Measurements from ENCODE around the gene RBM45. TPM values are rescaled to one million over a fixed set of nuclear protein-coding genes. Genes with fewer than 3 reads are reported as not detected.

Gene RBM45
- total and polyA plus RNA-seq, 4 experiments from 2014 or later: 11.9 to 28.0 (median 18.1) TPM

DNA sequence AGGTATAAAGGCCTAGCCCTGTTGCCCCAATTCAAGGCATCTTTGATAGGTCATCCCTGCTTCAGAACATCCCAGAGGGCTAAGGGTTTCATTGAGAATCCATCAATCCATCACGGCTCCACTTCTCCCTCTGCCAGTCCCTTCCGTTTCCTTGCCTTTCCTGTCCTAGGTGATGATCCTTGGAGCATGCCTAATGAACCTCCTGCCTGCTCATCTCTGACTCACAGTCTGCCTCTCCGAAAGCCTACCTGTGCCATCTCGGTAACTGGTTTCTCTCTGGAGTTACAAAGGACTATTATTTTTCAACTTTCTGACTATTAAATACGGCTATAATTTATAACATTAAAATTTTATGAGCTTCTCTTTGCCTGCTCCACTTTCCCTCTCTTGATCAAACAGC lies 45.3 kb downstream of the RBM45 start:
- H3K27ac Mint-ChIP-seq: no peak overlapping the region
- no peak overlapping the region for H3K4me3 Mint-ChIP-seq
- Histone ChIP-seq H3K4me3 (ENCODE audit: low read length in 2 of 2) (no peak overlapping the region), H3K4me1 (ENCODE audit: insufficient read depth, low read length) (no peaks in the 10 kb centered on the region), H3K27ac (ENCODE audit: low read depth, low read length) (no peak overlapping the region), H3K36me3 (ENCODE audit: insufficient read depth, low read length) (no peaks in the 10 kb centered on the region), H3K27me3 (ENCODE audit: insufficient read depth, low read length) (no peaks in the 10 kb centered on the region), H3K9me3 (ENCODE audit: control insufficient read depth in 1 of 2, low read length in 2 of 2) (no peaks in the 10 kb centered on the region)
- DNase-seq: no peak
- H3K4me1 Mint-ChIP-seq: no peaks in the 10 kb centered on the region
- peaks cover 11 to 15% of the 10 kb centered on the region in 2 donors for H3K27me3 Mint-ChIP-seq
- peaks cover 2 to 14% (median 7%) of the 10 kb centered on the region in 8 donors for H3K9me3 Mint-ChIP-seq
- intact Hi-C loops (cut with micrococcal nuclease): no loop called here
- POLR2A ChIA-PET (ENCODE audit: partially characterized antibody): no interaction called here
- H3K36me3 Mint-ChIP-seq: peaks cover 0 to 5% of the 10 kb centered on the region in 2 donors
- CTCF ChIA-PET (ENCODE audit: partially characterized antibody): no interaction called here

DNA sequence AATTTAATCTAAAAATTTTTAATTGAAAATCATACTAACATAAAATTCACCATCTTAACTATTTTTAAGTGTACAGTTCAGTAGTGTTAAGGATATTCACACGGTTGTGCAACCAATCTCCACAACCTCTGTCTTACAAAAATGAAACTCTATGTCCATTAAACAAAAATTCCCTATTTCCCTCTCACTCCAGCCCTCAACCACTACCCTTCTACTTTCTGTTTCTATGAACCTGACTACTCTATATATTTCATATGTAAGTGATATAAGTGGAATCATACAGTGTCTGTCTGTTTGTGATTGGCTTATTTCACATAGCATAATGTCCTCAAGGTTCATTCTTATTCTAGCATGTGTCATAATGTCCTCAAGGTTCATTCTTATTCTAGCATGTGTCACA lies 47.7 kb downstream of the RBM45 start:
- Histone ChIP-seq H3K27me3 (ENCODE audit: insufficient read depth, low read length) (no peaks in the 10 kb centered on the region), H3K4me1 (ENCODE audit: insufficient read depth, low read length) (no peaks in the 10 kb centered on the region), H3K9me3 (ENCODE audit: control insufficient read depth in 1 of 2, low read length in 2 of 2) (no peaks in the 10 kb centered on the region), H3K27ac (ENCODE audit: low read depth, low read length) (no peak overlapping the region), H3K36me3 (ENCODE audit: insufficient read depth, low read length) (no peaks in the 10 kb centered on the region), H3K4me3 (ENCODE audit: low read length in 2 of 2) (no peak overlapping the region)
- no peaks in the 10 kb centered on the region for H3K4me1 Mint-ChIP-seq
- H3K4me3 Mint-ChIP-seq: no peak overlapping the region
- H3K9me3 Mint-ChIP-seq: peaks cover 2 to 7% (median 5%) of the 10 kb centered on the region in 8 donors
- H3K36me3 Mint-ChIP-seq: peaks cover 0 to 5% of the 10 kb centered on the region in 2 donors
- POLR2A ChIA-PET (ENCODE audit: partially characterized antibody): no interaction called here
- peaks cover 12 to 17% of the 10 kb centered on the region in 2 donors for H3K27me3 Mint-ChIP-seq
- no peak for DNase-seq
- no peak overlapping the region for H3K27ac Mint-ChIP-seq
- intact Hi-C loops (cut with micrococcal nuclease): no loop called here
- CTCF ChIA-PET (ENCODE audit: partially characterized antibody): no interaction called here

- no peaks in the 10 kb centered on the region for H3K36me3 ChIP-seq (ENCODE audit: insufficient read depth, low read length)
- H3K27ac Mint-ChIP-seq: no peak overlapping the region
- POLR2A ChIA-PET (ENCODE audit: partially characterized antibody): no interaction called here
Observed at GRCh38 chr2:178160601-178161000, 48.4 kb downstream of the RBM45 start.

GRCh38 chr2:178163395-178163794 lies 51.2 kb downstream of the RBM45 start:
- Histone ChIP-seq H3K27ac (ENCODE audit: low read depth, low read length) (no peak overlapping the region), H3K4me1 (ENCODE audit: insufficient read depth, low read length) (no peaks in the 10 kb centered on the region), H3K36me3 (ENCODE audit: insufficient read depth, low read length) (no peaks in the 10 kb centered on the region), H3K4me3 (ENCODE audit: low read length in 2 of 2) (no peak overlapping the region), H3K27me3 (ENCODE audit: insufficient read depth, low read length) (no peaks in the 10 kb centered on the region), H3K9me3 (ENCODE audit: control insufficient read depth in 1 of 2, low read length in 2 of 2) (no peaks in the 10 kb centered on the region)
- H3K27me3 Mint-ChIP-seq: peaks cover 8 to 11% of the 10 kb centered on the region in 2 donors
- no peak overlapping the region for H3K27ac Mint-ChIP-seq
- H3K4me3 Mint-ChIP-seq: no peak overlapping the region
- ChIA-PET POLR2A (ENCODE audit: partially characterized antibody) (no interaction called here), CTCF (ENCODE audit: partially characterized antibody) (no interaction called here)
- peaks cover 0 to 4% (median 0%) of the 10 kb centered on the region in 8 donors for H3K9me3 Mint-ChIP-seq
- intact Hi-C loops (cut with micrococcal nuclease): no loop called here
- no peak for DNase-seq
- no peaks in the 10 kb centered on the region for H3K4me1 Mint-ChIP-seq
- H3K36me3 Mint-ChIP-seq: no peaks in the 10 kb centered on the region

More at GRCh38 chr2:178160601-178161000, 48.4 kb downstream of the RBM45 start:
- Mint-ChIP-seq H3K36me3 (no peaks in the 10 kb centered on the region), H3K9me3 (peaks cover 0 to 4% (median 1%) of the 10 kb centered on the region in 8 donors), H3K27me3 (peaks cover 8 to 13% of the 10 kb centered on the region in 2 donors), H3K4me1 (no peaks in the 10 kb centered on the region), H3K4me3 (no peak overlapping the region)
- H3K4me1 ChIP-seq (ENCODE audit: insufficient read depth, low read length): no peaks in the 10 kb centered on the region
- H3K4me3 ChIP-seq (ENCODE audit: low read length in 2 of 2): no peak overlapping the region
- H3K27me3 ChIP-seq (ENCODE audit: insufficient read depth, low read length): no peaks in the 10 kb centered on the region
- DNase-seq: no peak
- no peaks in the 10 kb centered on the region for H3K9me3 ChIP-seq (ENCODE audit: control insufficient read depth in 1 of 2, low read length in 2 of 2)
- H3K27ac ChIP-seq (ENCODE audit: low read depth, low read length): no peak overlapping the region
- CTCF ChIA-PET (ENCODE audit: partially characterized antibody): no interaction called here
- intact Hi-C loops (cut with micrococcal nuclease): no loop called here

GRCh38 chr2:178163911-178164310 lies 51.7 kb downstream of the RBM45 start:
- no peaks in the 10 kb centered on the region for H3K4me1 ChIP-seq (ENCODE audit: insufficient read depth, low read length)
- Mint-ChIP-seq H3K4me1 (no peaks in the 10 kb centered on the region), H3K27me3 (peaks cover 8 to 11% of the 10 kb centered on the region in 2 donors), H3K4me3 (no peak overlapping the region), H3K27ac (no peak overlapping the region), H3K36me3 (no peaks in the 10 kb centered on the region), H3K9me3 (peaks cover 0 to 4% (median 0%) of the 10 kb centered on the region in 8 donors)
- POLR2A ChIA-PET (ENCODE audit: partially characterized antibody): no interaction called here
- H3K36me3 ChIP-seq (ENCODE audit: insufficient read depth, low read length): no peaks in the 10 kb centered on the region
- no peaks in the 10 kb centered on the region for H3K27me3 ChIP-seq (ENCODE audit: insufficient read depth, low read length)
- H3K9me3 ChIP-seq (ENCODE audit: control insufficient read depth in 1 of 2, low read length in 2 of 2): no peaks in the 10 kb centered on the region
- no peak overlapping the region for H3K4me3 ChIP-seq (ENCODE audit: low read length in 2 of 2)
- DNase-seq: no peak
- CTCF ChIA-PET (ENCODE audit: partially characterized antibody): no interaction called here
- H3K27ac ChIP-seq (ENCODE audit: low read depth, low read length): no peak overlapping the region
- intact Hi-C loops (cut with micrococcal nuclease): no loop called here

- H3K27me3 ChIP-seq (ENCODE audit: insufficient read depth, low read length): no peaks in the 10 kb centered on the region
- intact Hi-C loops (cut with micrococcal nuclease): no loop called here
Observed at GRCh38 chr2:178173657-178174056, 61.4 kb downstream of the RBM45 start.

DNA sequence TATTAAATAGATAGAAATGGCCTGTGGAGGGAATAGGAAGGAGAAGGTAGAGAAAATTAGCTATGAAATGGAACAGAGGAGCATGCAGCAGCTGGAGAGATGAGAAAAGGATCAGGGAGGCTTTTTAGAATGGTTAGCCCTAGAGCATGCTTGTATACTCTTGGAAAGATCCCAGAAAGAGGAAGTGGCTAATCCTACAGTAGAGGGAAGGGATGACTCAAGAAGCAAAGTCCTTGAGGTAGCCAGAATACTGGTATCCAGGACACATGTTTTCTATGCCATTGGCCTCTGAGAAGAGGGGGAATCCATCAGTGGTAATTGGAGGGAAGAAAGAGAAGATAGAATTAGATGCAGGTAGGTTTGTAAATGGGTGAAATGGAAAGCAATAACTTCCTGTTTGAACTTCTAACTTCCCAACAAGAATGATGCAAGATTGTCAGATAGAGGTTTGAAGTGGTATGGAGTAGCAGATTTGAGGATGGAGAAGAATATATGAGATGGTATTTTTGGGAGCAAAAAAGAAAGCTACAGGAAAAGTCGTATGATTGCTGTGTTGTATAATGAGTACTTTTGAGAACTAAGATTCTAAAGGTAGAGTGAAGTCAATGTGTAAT lies 64.9 kb downstream of the RBM45 start:
- no peaks in the 10 kb centered on the region for H3K9me3 ChIP-seq (ENCODE audit: control insufficient read depth in 1 of 2, low read length in 2 of 2)
- no peak overlapping the region for H3K4me3 ChIP-seq (ENCODE audit: low read length in 2 of 2)
- intact Hi-C loops (cut with micrococcal nuclease): no loop called here
- Mint-ChIP-seq H3K4me3 (no peak overlapping the region), H3K36me3 (no peaks in the 10 kb centered on the region), H3K4me1 (no peaks in the 10 kb centered on the region), H3K27ac (no peak overlapping the region), H3K9me3 (no peaks in the 10 kb centered on the region), H3K27me3 (peaks cover 11 to 13% of the 10 kb centered on the region in 2 donors)
- no peaks in the 10 kb centered on the region for H3K27me3 ChIP-seq (ENCODE audit: insufficient read depth, low read length)
- ChIA-PET CTCF (ENCODE audit: partially characterized antibody) (no interaction called here), POLR2A (ENCODE audit: partially characterized antibody) (no interaction called here)
- no peaks in the 10 kb centered on the region for H3K4me1 ChIP-seq (ENCODE audit: insufficient read depth, low read length)
- no peak for DNase-seq
- H3K36me3 ChIP-seq (ENCODE audit: insufficient read depth, low read length): no peaks in the 10 kb centered on the region
- no peak overlapping the region for H3K27ac ChIP-seq (ENCODE audit: low read depth, low read length)

More at GRCh38 chr2:178173657-178174056, 61.4 kb downstream of the RBM45 start:
- ChIA-PET CTCF (ENCODE audit: partially characterized antibody) (no interaction called here), POLR2A (ENCODE audit: partially characterized antibody) (no interaction called here)
- no peak overlapping the region for H3K4me3 ChIP-seq (ENCODE audit: low read length in 2 of 2)
- H3K27me3 Mint-ChIP-seq: peaks cover 14 to 15% of the 10 kb centered on the region in 2 donors
- H3K36me3 Mint-ChIP-seq: no peaks in the 10 kb centered on the region
- H3K27ac Mint-ChIP-seq: no peak overlapping the region
- H3K4me1 ChIP-seq (ENCODE audit: insufficient read depth, low read length): no peaks in the 10 kb centered on the region
- no peak overlapping the region for H3K4me3 Mint-ChIP-seq
- H3K9me3 Mint-ChIP-seq: no peaks in the 10 kb centered on the region
- H3K36me3 ChIP-seq (ENCODE audit: insufficient read depth, low read length): no peaks in the 10 kb centered on the region
- no peaks in the 10 kb centered on the region for H3K9me3 ChIP-seq (ENCODE audit: control insufficient read depth in 1 of 2, low read length in 2 of 2)
- no peak for DNase-seq
- no peaks in the 10 kb centered on the region for H3K4me1 Mint-ChIP-seq
- no peak overlapping the region for H3K27ac ChIP-seq (ENCODE audit: low read depth, low read length)
